Neural cell (in vitro differentiated cells): ENCODE results near the gene ADCY2. TPM values are rescaled to one million over a fixed set of nuclear protein-coding genes. Genes with fewer than 3 reads are reported as not detected.

ENCODE experiments used
- H2AFZ ChIP-seq: fragments of 200-600, 300-800 bp; sonication (generic), shearing (Covaris generic); 2 replicates; pipeline ENCODE4 v1.6.0; 2014; ENCODE audit warnings: low read depth, mild to moderate bottlenecking, antibody characterized with exemption, low read length, moderate library complexity
- H3F3A ChIP-seq: fragments of 200-600 bp; shearing (Covaris generic); 2 replicates; pipeline ENCODE4 v1.6.1; 2016; ENCODE audit warnings: mild to moderate bottlenecking, moderate library complexity, mixed read lengths, antibody characterized with exemption, low read length; ENCODE audit not compliant: insufficient read depth, poor library complexity, severe bottlenecking
- H3K27ac ChIP-seq: fragments of 200-600, 300-800 bp; sonication (generic), shearing (Covaris generic); 2 replicates; pipeline ENCODE4 v1.5.1; 2014; ENCODE audit warnings: mild to moderate bottlenecking, low read length, moderate library complexity
- H3K27me3 ChIP-seq: fragments of 300-800, 200-600 bp; sonication (generic), shearing (Covaris generic); 2 replicates; pipeline ENCODE4 v1.6.0; 2014; ENCODE audit warnings: mild to moderate bottlenecking, low read depth, low read length, moderate library complexity; ENCODE audit not compliant: insufficient read depth
- H3K36me3 ChIP-seq: fragments of 300-800, 200-600 bp; sonication (generic), shearing (Covaris generic); 2 replicates; pipeline ENCODE4 v1.5.1; 2014; ENCODE audit warnings: mild to moderate bottlenecking, antibody characterized with exemption, low read length, moderate library complexity; ENCODE audit not compliant: insufficient read depth
- H3K4me2 ChIP-seq: fragments of 300-800, 200-600 bp; sonication (generic), shearing (Covaris generic); 2 replicates; pipeline ENCODE4 v1.6.0; 2014; ENCODE audit warnings: mild to moderate bottlenecking, low read length
- H3K4me3 ChIP-seq: fragments of 300-800, 200-600 bp; sonication (generic), shearing (Covaris generic); 2 replicates; pipeline ENCODE4 v1.5.1; 2014; ENCODE audit warnings: mild to moderate bottlenecking, low read length, moderate library complexity
- H3K79me2 ChIP-seq: fragments of 200-600 bp; shearing (Covaris generic); replicated peaks from 2 replicates; pipeline ENCODE4 v1.6.0; 2014; ENCODE audit warnings: mild to moderate bottlenecking, low read length, moderate library complexity; ENCODE audit not compliant: insufficient read depth
- H3K9ac ChIP-seq: fragments of 300-800, 200-600 bp; sonication (generic), shearing (Covaris generic); 2 replicates; pipeline ENCODE4 v1.6.1; 2016; ENCODE audit warnings: mild to moderate bottlenecking, low read length, mixed read lengths
- H3K9me2 ChIP-seq: fragments of 200-600 bp; shearing (Covaris generic); 2 replicates; pipeline ENCODE4 v1.6.1; 2016; ENCODE audit warnings: mild to moderate bottlenecking, low read length, mixed read lengths; ENCODE audit not compliant: insufficient read depth
- H3K9me3 ChIP-seq: fragments of 200-600, 300-800 bp; sonication (generic), shearing (Covaris generic); 2 replicates; pipeline ENCODE4 v1.6.1; 2016; ENCODE audit warnings: mild to moderate bottlenecking, mixed run types, low read length, moderate library complexity, mixed read lengths
- H4K20me1 ChIP-seq: fragments of 200-600 bp; shearing (Covaris generic); 2 replicates; pipeline ENCODE4 v1.6.1; 2016; ENCODE audit warnings: mild to moderate bottlenecking, mixed run types; ENCODE audit not compliant: insufficient read depth
- EP300 ChIP-seq: fragments of 450-650 bp; conservative IDR thresholded peaks from 2 replicates; pipeline ENCODE4 v1.6.1; 2014; ENCODE audit warnings: antibody characterized with exemption, mild to moderate bottlenecking, moderate library complexity; ENCODE audit not compliant: poor library complexity, severe bottlenecking
- EZH2 ChIP-seq: fragments of 200-600, 300-800 bp; shearing (Covaris generic), sonication (generic); IDR thresholded peaks from 2 replicates; pipeline ENCODE4 v1.6.1; 2014; ENCODE audit warnings: antibody characterized with exemption, low read length, borderline replicate concordance, mild to moderate bottlenecking; ENCODE audit not compliant: insufficient read depth, poor library complexity, severe bottlenecking
- MXI1 ChIP-seq: fragments of 450-650 bp; conservative IDR thresholded peaks from 2 replicates; pipeline ENCODE4 v1.6.1; 2014; ENCODE audit warnings: antibody characterized with exemption, mild to moderate bottlenecking; ENCODE audit not compliant: poor library complexity, severe bottlenecking
- POLR2AphosphoS5 ChIP-seq: IDR thresholded peaks from 2 replicates; pipeline ENCODE4 v1.6.1; 2012
- RAD21 ChIP-seq: fragments of 450-650 bp; conservative IDR thresholded peaks from 2 replicates; pipeline ENCODE4 v1.6.1; 2014; ENCODE audit warnings: antibody characterized with exemption, mild to moderate bottlenecking, moderate library complexity
- REST ChIP-seq: IDR thresholded peaks from 2 replicates; pipeline ENCODE4 v1.6.1; 2012; ENCODE audit warnings: borderline replicate concordance
- SMC3 ChIP-seq: fragments of 450-650 bp; conservative IDR thresholded peaks from 2 replicates; pipeline ENCODE4 v1.6.1; 2014; ENCODE audit warnings: antibody characterized with exemption, mild to moderate bottlenecking, moderate library complexity; ENCODE audit not compliant: poor library complexity
- TAF1 ChIP-seq: IDR thresholded peaks from 2 replicates; pipeline ENCODE4 v1.6.1; 2012; ENCODE audit warnings: low read depth
- polyA plus RNA-seq: library from polyadenylated mRNA; depleted of rRNA; stranded (reverse); fragments of >200 nt; gene quantifications from 2 replicates; pipeline ENCODE4 v1.2.3, GENCODE V29; 2014
- TF ChIP-seq, protein P1 (sequence below): fragments of 450-650 bp; IDR thresholded peaks from 2 replicates; pipeline ENCODE4 v1.5.1; 2014; ENCODE audit warnings: antibody characterized with exemption, mild to moderate bottlenecking, moderate library complexity; ENCODE audit not compliant: poor library complexity, severe bottlenecking

ADCY2 gene
- polyA plus RNA-seq, 1 donor from 2014 or later = 1.9 TPM

GRCh38 chr5:7866196-7866595 lies 470.3 kb downstream of the ADCY2 start:
- no peaks in the 10 kb centered on the region for H4K20me1 ChIP-seq
- no peaks in the 10 kb centered on the region for H3K9me2 ChIP-seq
- H3K27me3 ChIP-seq = no peaks in the 10 kb centered on the region
- H3K36me3 ChIP-seq = peaks cover 13% of the 10 kb centered on the region
- no peaks in the 10 kb centered on the region for H3K9me3 ChIP-seq
- H3K79me2 ChIP-seq = peaks cover 19% of the 10 kb centered on the region
- no peaks in the 10 kb centered on the region for H3F3A ChIP-seq
- H3K4me3 ChIP-seq = peak overlapping the region; percentile 8
- no peak for TF ChIP-seq MXI1
- no peak for TF ChIP-seq EP300
- no peak for TF ChIP-seq TAF1
- TF ChIP-seq SMC3 = no peak
- TF ChIP-seq, protein P1, sequence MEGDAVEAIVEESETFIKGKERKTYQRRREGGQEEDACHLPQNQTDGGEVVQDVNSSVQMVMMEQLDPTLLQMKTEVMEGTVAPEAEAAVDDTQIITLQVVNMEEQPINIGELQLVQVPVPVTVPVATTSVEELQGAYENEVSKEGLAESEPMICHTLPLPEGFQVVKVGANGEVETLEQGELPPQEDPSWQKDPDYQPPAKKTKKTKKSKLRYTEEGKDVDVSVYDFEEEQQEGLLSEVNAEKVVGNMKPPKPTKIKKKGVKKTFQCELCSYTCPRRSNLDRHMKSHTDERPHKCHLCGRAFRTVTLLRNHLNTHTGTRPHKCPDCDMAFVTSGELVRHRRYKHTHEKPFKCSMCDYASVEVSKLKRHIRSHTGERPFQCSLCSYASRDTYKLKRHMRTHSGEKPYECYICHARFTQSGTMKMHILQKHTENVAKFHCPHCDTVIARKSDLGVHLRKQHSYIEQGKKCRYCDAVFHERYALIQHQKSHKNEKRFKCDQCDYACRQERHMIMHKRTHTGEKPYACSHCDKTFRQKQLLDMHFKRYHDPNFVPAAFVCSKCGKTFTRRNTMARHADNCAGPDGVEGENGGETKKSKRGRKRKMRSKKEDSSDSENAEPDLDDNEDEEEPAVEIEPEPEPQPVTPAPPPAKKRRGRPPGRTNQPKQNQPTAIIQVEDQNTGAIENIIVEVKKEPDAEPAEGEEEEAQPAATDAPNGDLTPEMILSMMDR = no peak
- TF ChIP-seq EZH2 = no peak
- TF ChIP-seq POLR2AphosphoS5 = no peak
- no peak for TF ChIP-seq REST
- no peak overlapping the region for H3K4me2 ChIP-seq
- no peak overlapping the region for H2AFZ ChIP-seq
- H3K27ac ChIP-seq = no peak overlapping the region
- H3K9ac ChIP-seq = no peak overlapping the region

- no peak overlapping the region for H3K27ac ChIP-seq
- no peaks in the 10 kb centered on the region for H4K20me1 ChIP-seq
- H3K9ac ChIP-seq = no peak overlapping the region
- H3K9me3 ChIP-seq = no peaks in the 10 kb centered on the region
- no peak overlapping the region for H2AFZ ChIP-seq
- H3F3A ChIP-seq = no peaks in the 10 kb centered on the region
- H3K79me2 ChIP-seq = peaks cover 29% of the 10 kb centered on the region
- H3K27me3 ChIP-seq = no peaks in the 10 kb centered on the region
- H3K4me2 ChIP-seq = no peak overlapping the region
- TF ChIP-seq REST = no peak
- no peak for TF ChIP-seq SMC3
- TF ChIP-seq EP300 = no peak
- TF ChIP-seq RAD21 = no peak
- no peak for TF ChIP-seq MXI1
- TF ChIP-seq, protein P1 = no peak
- TF ChIP-seq POLR2AphosphoS5 = no peak
- TF ChIP-seq TAF1 = no peak
- no peak for TF ChIP-seq EZH2
- H3K9me2 ChIP-seq = no peaks in the 10 kb centered on the region
- H3K4me3 ChIP-seq = peak overlapping the region; percentile 91
- H3K36me3 ChIP-seq = peaks cover 6% of the 10 kb centered on the region
Measured at GRCh38 chr5:7867260-7867659, 471.3 kb downstream of the ADCY2 start.
